ENCODE results near the gene LCP1.
"Not testable (repeated sequence)": the region's sequence is repeated elsewhere in the genome, so short reads cannot be mapped to it uniquely, and the experiment has no call there.

The LCP1 gene

GRCh38 chr13:46181840-46182490 is at the start of gene LCP1:
Gene LCP1 (minus strand): TSS chr13:46182177. CDS start chr13:46159662, 22,515 bp downstream.
- TF ChIP-seq CTCF (IDR thresholded peaks at IDR 0.05; ENCODE audit: low read depth, low read length): no peak
- DNase-seq (ENCODE audit: low read depth, low spot score): no peak
- H3K4me3 ChIP-seq (ENCODE audit: low read depth, low read length): no peak within 1 kb of the TSS
- in situ Hi-C loops (cut with HindIII; ENCODE audit: low sequenced_read_pairs): no loop called here

GRCh38 chr13:46229251-46229650 is 47.3 kb upstream of the LCP1 start:
- no peak overlapping the region for H3K4me3 ChIP-seq (ENCODE audit: low read depth, low read length)
- DNase-seq (ENCODE audit: low read depth, low spot score): peak; percentile 5
- in situ Hi-C loops (cut with HindIII; ENCODE audit: low sequenced_read_pairs): no loop called here
- no peak for TF ChIP-seq CTCF (IDR thresholded peaks at IDR 0.05; ENCODE audit: low read depth, low read length)

GRCh38 chr13:46220234-46220633 is 38.3 kb upstream of the LCP1 start:
- DNase-seq (ENCODE audit: low read depth, low spot score); in situ Hi-C loops (cut with HindIII; ENCODE audit: low sequenced_read_pairs); H3K4me3 ChIP-seq (ENCODE audit: low read depth, low read length): not testable (repeated sequence)

GRCh38 chr13:46214741-46215140 is 32.8 kb upstream of the LCP1 start:
- DNase-seq (ENCODE audit: low read depth, low spot score); in situ Hi-C loops (cut with HindIII; ENCODE audit: low sequenced_read_pairs); H3K4me3 ChIP-seq (ENCODE audit: low read depth, low read length): not testable (repeated sequence)

GRCh38 chr13:46213242-46213641 is 31.3 kb upstream of the LCP1 start:
- in situ Hi-C loops (cut with HindIII; ENCODE audit: low sequenced_read_pairs): no loop called here
- no peak overlapping the region for H3K4me3 ChIP-seq (ENCODE audit: low read depth, low read length)
- DNase-seq (ENCODE audit: low read depth, low spot score): no peak
- TF ChIP-seq CTCF (IDR thresholded peaks at IDR 0.05; ENCODE audit: low read depth, low read length): no peak

- peak within 1 kb of the TSS; percentile 55 for H3K4me3 ChIP-seq (ENCODE audit: low read depth, low read length)
- TF ChIP-seq CTCF (IDR thresholded peaks at IDR 0.05; ENCODE audit: low read depth, low read length): no peak
- DNase-seq (ENCODE audit: low read depth, low spot score): peak; percentile 44
- in situ Hi-C loops (cut with HindIII; ENCODE audit: low sequenced_read_pairs): no loop called here
Observed at GRCh38 chr13:46211483-46212351, 29.7 kb upstream of the LCP1 start, which contains the start of gene LRRC63. Gene LRRC63 (plus strand): TSS chr13:46211928. CDS start chr13:46213035, 1,107 bp downstream.

GRCh38 chr13:46211116-46211482 is 29.1 kb upstream of the LCP1 start:
- in situ Hi-C loops (cut with HindIII; ENCODE audit: low sequenced_read_pairs): no loop called here
- peak; percentile 2 for DNase-seq (ENCODE audit: low read depth, low spot score)
- no peak for TF ChIP-seq CTCF (IDR thresholded peaks at IDR 0.05; ENCODE audit: low read depth, low read length)
- H3K4me3 ChIP-seq (ENCODE audit: low read depth, low read length): peak overlapping the region; percentile 55
